ENCODE measurements around the gene MAU2.

DNA sequence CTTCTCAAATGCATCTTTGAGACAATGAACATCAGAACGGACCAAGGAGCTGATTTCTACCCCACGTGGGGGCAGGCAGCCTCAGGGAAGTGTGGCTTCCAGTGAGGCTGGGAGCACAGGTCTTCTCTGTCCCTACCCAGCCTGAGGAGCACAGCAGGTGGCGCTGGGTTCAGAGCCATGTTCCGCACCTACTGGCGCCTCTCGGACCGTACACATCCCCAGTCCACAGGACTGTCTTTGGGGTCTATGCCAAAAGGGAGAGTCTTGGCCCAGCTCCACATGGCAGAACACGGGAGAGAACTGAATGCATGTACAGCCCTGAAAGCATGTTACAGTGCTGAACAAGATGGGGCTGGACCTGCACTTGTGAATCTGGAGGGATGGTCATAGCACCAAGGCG lies 22.9 kb upstream of the MAU2 start:
- TF ChIP-seq, protein P1, sequence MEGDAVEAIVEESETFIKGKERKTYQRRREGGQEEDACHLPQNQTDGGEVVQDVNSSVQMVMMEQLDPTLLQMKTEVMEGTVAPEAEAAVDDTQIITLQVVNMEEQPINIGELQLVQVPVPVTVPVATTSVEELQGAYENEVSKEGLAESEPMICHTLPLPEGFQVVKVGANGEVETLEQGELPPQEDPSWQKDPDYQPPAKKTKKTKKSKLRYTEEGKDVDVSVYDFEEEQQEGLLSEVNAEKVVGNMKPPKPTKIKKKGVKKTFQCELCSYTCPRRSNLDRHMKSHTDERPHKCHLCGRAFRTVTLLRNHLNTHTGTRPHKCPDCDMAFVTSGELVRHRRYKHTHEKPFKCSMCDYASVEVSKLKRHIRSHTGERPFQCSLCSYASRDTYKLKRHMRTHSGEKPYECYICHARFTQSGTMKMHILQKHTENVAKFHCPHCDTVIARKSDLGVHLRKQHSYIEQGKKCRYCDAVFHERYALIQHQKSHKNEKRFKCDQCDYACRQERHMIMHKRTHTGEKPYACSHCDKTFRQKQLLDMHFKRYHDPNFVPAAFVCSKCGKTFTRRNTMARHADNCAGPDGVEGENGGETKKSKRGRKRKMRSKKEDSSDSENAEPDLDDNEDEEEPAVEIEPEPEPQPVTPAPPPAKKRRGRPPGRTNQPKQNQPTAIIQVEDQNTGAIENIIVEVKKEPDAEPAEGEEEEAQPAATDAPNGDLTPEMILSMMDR (conservative IDR thresholded peaks at IDR 0.05), result no peak
- TF ChIP-seq ZFX (IDR thresholded peaks at IDR 0.05), result no peak

Data from C4-2B (cell line).